Choroid plexus epithelial cell (primary cell): ENCODE results near the gene LRRN2.
A peak's percentile ranks its signal among the peaks of the same experiment; 100 is the strongest.
"Not testable (repeated sequence)": the region's sequence is repeated elsewhere in the genome, so short reads cannot be mapped to it uniquely, and the experiment has no call there.

Experiments
- DNase-seq: peaks from one replicate; pipeline ENCODE4 v3.0.0-alpha.2; 2010; ENCODE audit warnings: low read depth
- H3K4me3 ChIP-seq: 2 replicates; pipeline ENCODE4 v1.5.1; 2011; ENCODE audit warnings: low read depth, mild to moderate bottlenecking, control low read depth, low read length, moderate library complexity
- TF ChIP-seq, protein P1 (sequence below): conservative IDR thresholded peaks from 2 replicates; pipeline ENCODE4 v1.5.1; 2011; ENCODE audit warnings: low read depth, mild to moderate bottlenecking, control low read depth, inconsistent platforms, low read length, moderate library complexity

Gene LRRN2

GRCh38 chr1:204692325-204692840 is 6.8 kb upstream of the LRRN2 start:
- no peak overlapping the region for H3K4me3 ChIP-seq
- no peak for DNase-seq
- TF ChIP-seq, protein P1, sequence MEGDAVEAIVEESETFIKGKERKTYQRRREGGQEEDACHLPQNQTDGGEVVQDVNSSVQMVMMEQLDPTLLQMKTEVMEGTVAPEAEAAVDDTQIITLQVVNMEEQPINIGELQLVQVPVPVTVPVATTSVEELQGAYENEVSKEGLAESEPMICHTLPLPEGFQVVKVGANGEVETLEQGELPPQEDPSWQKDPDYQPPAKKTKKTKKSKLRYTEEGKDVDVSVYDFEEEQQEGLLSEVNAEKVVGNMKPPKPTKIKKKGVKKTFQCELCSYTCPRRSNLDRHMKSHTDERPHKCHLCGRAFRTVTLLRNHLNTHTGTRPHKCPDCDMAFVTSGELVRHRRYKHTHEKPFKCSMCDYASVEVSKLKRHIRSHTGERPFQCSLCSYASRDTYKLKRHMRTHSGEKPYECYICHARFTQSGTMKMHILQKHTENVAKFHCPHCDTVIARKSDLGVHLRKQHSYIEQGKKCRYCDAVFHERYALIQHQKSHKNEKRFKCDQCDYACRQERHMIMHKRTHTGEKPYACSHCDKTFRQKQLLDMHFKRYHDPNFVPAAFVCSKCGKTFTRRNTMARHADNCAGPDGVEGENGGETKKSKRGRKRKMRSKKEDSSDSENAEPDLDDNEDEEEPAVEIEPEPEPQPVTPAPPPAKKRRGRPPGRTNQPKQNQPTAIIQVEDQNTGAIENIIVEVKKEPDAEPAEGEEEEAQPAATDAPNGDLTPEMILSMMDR = peak; percentile 20

DNA sequence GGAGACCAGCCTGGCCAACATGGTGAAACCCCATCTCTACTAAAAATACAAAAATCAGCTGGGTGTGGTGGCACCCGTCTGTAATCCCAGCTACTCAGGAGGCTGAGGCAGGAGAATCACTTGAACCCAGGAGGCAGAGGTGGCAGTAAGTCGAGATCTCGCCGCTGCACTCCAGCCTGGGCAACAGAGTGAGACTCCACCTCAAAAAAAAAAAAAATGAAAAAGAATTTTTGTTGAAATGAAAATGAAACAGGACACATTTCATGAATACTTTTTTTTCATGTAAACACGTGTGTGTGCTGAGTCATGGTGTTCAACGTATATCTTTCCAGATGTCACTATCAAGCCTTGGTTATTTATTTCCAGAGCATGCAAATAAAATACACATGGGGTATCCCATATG is 5.8 kb upstream of the LRRN2 start:
- peak; percentile 21 for DNase-seq
- not testable (repeated sequence) for H3K4me3 ChIP-seq

DNA sequence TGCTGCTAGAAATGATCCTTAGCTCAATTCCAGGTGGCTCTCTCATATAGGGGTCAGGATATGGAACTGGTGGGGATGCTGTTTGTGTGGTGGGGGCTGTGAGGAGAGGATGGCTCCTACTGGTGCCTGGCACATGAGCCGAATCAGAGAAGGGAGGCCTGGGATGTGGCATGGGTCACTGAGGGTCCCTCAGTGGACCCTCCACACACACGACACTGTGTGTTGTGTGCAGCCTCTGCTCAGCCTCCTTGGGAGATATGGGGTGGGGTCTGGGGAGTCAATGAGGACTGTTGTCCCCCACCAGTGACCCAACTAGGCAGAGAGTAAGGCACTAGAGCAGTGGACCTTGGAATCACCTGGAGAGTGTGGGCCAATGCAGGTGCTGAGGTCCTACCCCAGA is 3.2 kb upstream of the LRRN2 start:
- no peak overlapping the region for H3K4me3 ChIP-seq
- TF ChIP-seq, protein P1 = no peak
- no peak for DNase-seq

GRCh38 chr1:204688007-204688406 is 2.5 kb upstream of the LRRN2 start:
- DNase-seq = no peak
- TF ChIP-seq, protein P1 = no peak
- H3K4me3 ChIP-seq = no peak overlapping the region

DNA sequence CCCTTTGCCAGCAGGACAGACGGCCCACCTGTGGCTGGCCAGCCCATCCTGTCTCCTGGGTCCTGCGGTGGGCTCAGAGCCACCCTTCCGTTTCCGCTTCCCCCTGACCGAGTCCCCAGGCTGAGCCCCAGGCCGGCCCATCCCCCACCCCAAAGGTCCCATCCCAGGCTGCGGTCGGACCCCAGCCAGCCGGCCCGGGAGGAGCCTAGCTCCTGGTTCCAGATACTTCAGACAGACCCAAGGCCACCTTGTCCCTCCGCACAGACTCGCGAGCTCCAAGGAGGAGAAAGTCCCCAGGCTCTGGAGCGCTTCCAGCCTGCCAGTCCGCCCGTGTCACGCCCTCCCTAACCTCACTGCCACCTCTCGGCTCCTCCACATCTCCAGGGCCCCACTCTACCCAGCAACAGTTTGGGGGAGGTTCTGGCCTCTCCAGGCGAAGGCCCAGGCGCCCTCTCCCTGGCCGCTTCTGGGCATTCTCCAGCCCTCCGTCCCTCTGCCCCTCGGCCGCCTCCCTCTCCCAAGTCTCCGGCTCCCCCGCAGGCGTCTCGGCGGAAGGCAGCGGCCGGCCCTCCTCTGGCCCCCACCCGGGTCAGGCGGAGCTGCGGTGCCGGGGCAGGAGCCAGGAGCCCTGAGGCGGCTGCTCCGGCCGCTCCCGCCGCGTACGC is 835 bp downstream of the LRRN2 start:
- TF ChIP-seq, protein P1 = no peak
- DNase-seq = no peak
- no peak overlapping the region for H3K4me3 ChIP-seq

DNA sequence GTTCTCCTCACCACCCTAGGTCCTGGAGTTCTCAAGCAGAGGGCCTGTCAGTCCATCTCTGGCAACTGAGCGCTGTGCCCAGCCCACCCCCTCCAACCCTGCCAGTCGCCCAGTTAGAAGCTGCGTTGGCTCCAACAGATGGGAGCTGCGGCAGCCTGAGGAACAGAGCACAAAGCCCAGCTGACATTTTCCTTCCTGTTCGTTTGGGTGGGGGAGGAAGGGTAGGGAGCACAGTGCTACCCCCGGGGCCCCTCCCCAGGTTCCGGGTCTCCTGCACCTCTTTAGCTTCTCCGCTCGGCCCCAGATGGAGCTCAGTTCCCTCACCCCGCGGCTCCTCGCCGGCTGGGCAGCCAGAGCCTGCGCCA is 1.4 kb downstream of the LRRN2 start:
- TF ChIP-seq, protein P1 = no peak
- H3K4me3 ChIP-seq = no peak overlapping the region
- DNase-seq = no peak

GRCh38 chr1:204683284-204684205 is 2.0 kb downstream of the LRRN2 start:
- DNase-seq = no peak
- H3K4me3 ChIP-seq = no peak overlapping the region
- TF ChIP-seq, protein P1 = no peak
